Subcutaneous abdominal adipose tissue (tissue), 5 donors: ENCODE measurements around the gene CYP4F8.

Experiments
- H3K27ac ChIP-seq: one replicate; pipeline ENCODE4 v1.7.0; 2013; ENCODE audit warnings: low read depth, mild to moderate bottlenecking, inconsistent platforms, low read length, moderate library complexity
- H3K27me3 ChIP-seq, 5 donors: one replicate each; pipeline ENCODE4 v1.7.0; 2013; ENCODE audit warnings: low read length in 5 of 5, inconsistent platforms in 1 of 5; ENCODE audit not compliant: control insufficient read depth in 5 of 5, insufficient read depth in 4 of 5
- H3K36me3 ChIP-seq, 5 donors: one replicate each; pipeline ENCODE4 v1.7.0; 2013; ENCODE audit warnings: low read length in 5 of 5; ENCODE audit not compliant: control insufficient read depth in 5 of 5, insufficient read depth in 5 of 5
- H3K4me1 ChIP-seq, 5 donors: one replicate each; pipeline ENCODE4 v1.7.0; 2013; ENCODE audit warnings: low read length in 5 of 5, mild to moderate bottlenecking in 3 of 5, moderate library complexity in 1 of 5; ENCODE audit not compliant: control insufficient read depth in 5 of 5, insufficient read depth in 5 of 5
- H3K4me3 ChIP-seq, 5 donors: one replicate each; pipeline ENCODE4 v1.7.0; 2013; ENCODE audit warnings: low read length in 5 of 5, low read depth in 1 of 5
- H3K9ac ChIP-seq, 5 donors: one replicate each; pipeline ENCODE4 v1.7.0; 2013; ENCODE audit warnings: low read length in 5 of 5, mild to moderate bottlenecking in 4 of 5, moderate library complexity in 3 of 5
- H3K9me3 ChIP-seq, 5 donors: one replicate each; pipeline ENCODE4 v1.7.0; 2013; ENCODE audit warnings: low read length in 5 of 5; ENCODE audit not compliant: control insufficient read depth in 5 of 5
- donor health status: healthy.
- donor health status: healthy.
- donor health status: healthy.
- donor health status: healthy.
- donor health status: healthy.

Gene CYP4F8

GRCh38 chr19:15615526-15615925, 508 bp downstream of the CYP4F8 start:
- no peak overlapping the region for H3K9ac ChIP-seq
- H3K27ac ChIP-seq = no peak overlapping the region
- no peaks in the 10 kb centered on the region for H3K36me3 ChIP-seq
- no peak overlapping the region for H3K4me3 ChIP-seq
- H3K27me3 ChIP-seq = peaks cover 0 to 32% (median 17%) of the 10 kb centered on the region in 5 donors
- H3K4me1 ChIP-seq = no peaks in the 10 kb centered on the region
- no peaks in the 10 kb centered on the region for H3K9me3 ChIP-seq

DNA sequence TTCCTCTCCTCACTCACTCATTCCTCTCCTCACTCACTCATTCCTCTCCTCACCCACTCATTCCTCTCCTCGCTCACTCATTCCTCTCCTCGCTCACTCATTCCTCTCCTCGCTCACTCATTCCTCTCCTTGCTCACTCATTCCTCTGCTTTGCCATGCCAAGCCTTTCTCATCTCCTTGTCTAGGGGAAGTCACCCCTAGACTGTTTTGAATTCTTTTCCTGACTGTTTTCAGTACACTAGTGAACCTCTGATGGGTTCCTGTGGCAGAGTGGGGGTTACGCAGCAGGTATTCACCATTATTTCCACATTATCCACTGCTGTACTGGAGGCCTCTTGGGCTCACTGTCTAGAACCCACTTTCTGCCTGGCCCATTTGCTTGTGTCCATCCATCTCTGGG, 1.2 kb downstream of the CYP4F8 start:
- no peaks in the 10 kb centered on the region for H3K4me1 ChIP-seq
- no peak overlapping the region for H3K4me3 ChIP-seq
- no peak overlapping the region for H3K9ac ChIP-seq
- H3K27me3 ChIP-seq = peaks cover 0 to 32% (median 17%) of the 10 kb centered on the region in 5 donors
- no peaks in the 10 kb centered on the region for H3K36me3 ChIP-seq
- no peak overlapping the region for H3K27ac ChIP-seq
- no peaks in the 10 kb centered on the region for H3K9me3 ChIP-seq

DNA sequence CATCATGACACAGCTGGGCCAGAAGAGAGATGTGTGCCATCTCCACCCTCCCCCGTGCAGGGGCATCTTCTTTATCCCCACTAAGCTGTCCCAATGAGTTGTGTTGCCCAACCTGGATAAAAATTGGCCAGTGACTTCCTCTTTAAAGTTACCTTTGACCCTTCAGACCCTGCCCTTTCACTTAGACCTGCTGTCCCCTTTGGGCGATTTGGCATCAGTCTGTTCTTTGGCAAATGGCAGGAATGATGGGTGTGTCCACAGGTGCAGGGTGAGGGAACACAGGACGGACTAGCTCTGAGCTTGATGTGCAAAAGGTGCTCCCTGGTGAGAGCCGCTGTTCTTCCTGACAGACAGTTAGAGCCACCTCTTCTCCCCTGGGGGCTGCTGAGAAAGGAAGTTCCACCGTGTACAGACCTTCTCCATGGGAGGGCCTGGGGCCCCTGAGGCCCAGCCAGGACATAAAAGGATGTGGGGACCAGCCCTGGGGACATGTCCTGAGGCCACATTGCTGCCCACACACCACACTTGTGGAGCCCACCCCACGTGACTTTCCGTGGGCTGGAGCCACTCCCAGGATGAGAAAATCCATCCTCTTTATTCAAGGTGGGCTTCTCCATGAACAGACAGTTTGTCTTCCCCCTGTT, 1.7 kb downstream of the CYP4F8 start:
- Histone ChIP-seq H3K9me3 (no peaks in the 10 kb centered on the region), H3K9ac (no peak overlapping the region), H3K36me3 (no peaks in the 10 kb centered on the region), H3K4me1 (no peaks in the 10 kb centered on the region), H3K4me3 (no peak overlapping the region), H3K27ac (no peak overlapping the region), H3K27me3 (peaks cover 0 to 32% (median 17%) of the 10 kb centered on the region in 5 donors)

GRCh38 chr19:15618321-15618720, 3.3 kb downstream of the CYP4F8 start:
- Histone ChIP-seq H3K9me3 (no peaks in the 10 kb centered on the region), H3K27me3 (peaks cover 0 to 29% (median 18%) of the 10 kb centered on the region in 5 donors), H3K4me3 (no peak overlapping the region), H3K36me3 (no peaks in the 10 kb centered on the region), H3K9ac (no peak overlapping the region), H3K27ac (no peak overlapping the region), H3K4me1 (no peaks in the 10 kb centered on the region)

DNA sequence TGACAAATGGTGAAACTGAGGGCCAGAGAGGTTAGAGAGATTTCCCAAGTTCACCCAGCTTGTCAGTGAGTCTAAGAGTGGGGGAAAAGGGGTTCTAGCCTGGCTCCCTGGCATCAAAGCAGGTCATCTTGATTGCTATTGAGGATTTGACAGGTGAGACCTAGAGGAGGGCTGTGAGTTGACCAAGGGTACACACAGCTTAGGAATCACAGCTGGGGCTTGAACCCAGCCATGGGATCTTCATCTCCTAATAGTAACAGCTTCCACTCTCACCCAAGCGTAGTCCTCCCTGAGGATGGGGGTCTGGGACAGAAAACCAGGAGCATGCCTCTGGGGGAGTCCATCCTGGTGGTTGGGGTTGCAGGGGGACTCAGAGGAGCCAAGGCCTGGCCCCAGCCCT, 6.8 kb downstream of the CYP4F8 start:
- no peak overlapping the region for H3K27ac ChIP-seq
- H3K9me3 ChIP-seq = no peaks in the 10 kb centered on the region
- peaks cover 2 to 20% (median 17%) of the 10 kb centered on the region in 5 donors for H3K27me3 ChIP-seq
- H3K9ac ChIP-seq = no peak overlapping the region
- H3K4me3 ChIP-seq = no peak overlapping the region
- H3K36me3 ChIP-seq = no peaks in the 10 kb centered on the region
- H3K4me1 ChIP-seq = no peaks in the 10 kb centered on the region

- Histone ChIP-seq H3K4me3 (no peak overlapping the region), H3K9me3 (no peaks in the 10 kb centered on the region), H3K9ac (no peak overlapping the region), H3K27ac (no peak overlapping the region), H3K36me3 (no peaks in the 10 kb centered on the region), H3K4me1 (no peaks in the 10 kb centered on the region), H3K27me3 (peaks cover 2 to 16% (median 8%) of the 10 kb centered on the region in 5 donors)
Measured at GRCh38 chr19:15622991-15623390, 8.0 kb downstream of the CYP4F8 start.

GRCh38 chr19:15623711-15624318, 8.8 kb downstream of the CYP4F8 start:
- no peaks in the 10 kb centered on the region for H3K9me3 ChIP-seq
- no peak overlapping the region for H3K9ac ChIP-seq
- H3K4me3 ChIP-seq = no peak overlapping the region
- H3K4me1 ChIP-seq = no peaks in the 10 kb centered on the region
- H3K27me3 ChIP-seq = peaks cover 2 to 23% (median 8%) of the 10 kb centered on the region in 5 donors
- H3K27ac ChIP-seq = no peak overlapping the region
- H3K36me3 ChIP-seq = no peaks in the 10 kb centered on the region

DNA sequence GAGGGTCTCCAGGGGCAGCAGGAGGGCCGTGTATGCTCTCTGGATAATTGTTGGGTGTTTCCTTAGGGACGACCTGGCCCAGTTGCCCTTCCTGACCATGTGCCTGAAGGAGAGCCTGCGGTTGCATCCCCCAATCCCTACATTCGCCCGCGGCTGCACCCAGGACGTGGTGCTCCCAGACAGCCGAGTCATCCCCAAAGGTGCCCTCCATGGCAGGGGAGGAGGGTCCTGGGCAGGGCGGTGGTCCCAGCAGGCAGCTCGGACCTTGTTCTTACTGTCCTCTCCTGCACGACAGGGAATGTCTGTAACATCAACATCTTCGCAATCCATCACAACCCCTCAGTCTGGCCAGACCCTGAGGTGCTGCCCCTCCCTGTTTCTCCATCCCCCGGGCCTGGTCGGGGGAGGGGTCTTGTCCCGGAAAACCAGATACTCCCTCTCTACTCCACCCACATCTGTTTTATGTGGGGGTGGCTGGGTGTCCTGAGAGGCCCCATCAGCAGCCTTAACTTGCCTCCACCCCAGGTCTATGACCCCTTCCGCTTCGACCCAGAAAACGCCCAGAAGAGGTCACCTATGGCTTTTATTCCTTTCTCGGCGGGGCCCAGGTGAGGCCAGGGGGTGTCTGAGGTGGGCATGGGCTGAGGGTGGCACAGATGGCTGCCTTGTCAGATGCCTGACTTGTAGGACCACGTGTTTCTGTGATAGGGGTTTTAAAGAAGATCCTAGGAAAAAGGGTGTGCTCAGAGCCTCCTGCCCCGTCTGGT, 13.4 kb downstream of the CYP4F8 start:
- Histone ChIP-seq H3K36me3 (no peaks in the 10 kb centered on the region), H3K4me3 (no peak overlapping the region), H3K27ac (no peak overlapping the region), H3K9ac (no peak overlapping the region), H3K27me3 (peaks cover 2 to 15% (median 6%) of the 10 kb centered on the region in 5 donors), H3K4me1 (peaks cover 0 to 3% (median 2%) of the 10 kb centered on the region in 5 donors), H3K9me3 (no peaks in the 10 kb centered on the region)

GRCh38 chr19:15629003-15629880, 14.2 kb downstream of the CYP4F8 start:
- H3K4me1 ChIP-seq = peaks cover 0 to 3% (median 2%) of the 10 kb centered on the region in 5 donors
- no peak overlapping the region for H3K27ac ChIP-seq
- no peak overlapping the region for H3K9ac ChIP-seq
- H3K36me3 ChIP-seq = no peaks in the 10 kb centered on the region
- H3K4me3 ChIP-seq = no peak overlapping the region
- H3K9me3 ChIP-seq = no peaks in the 10 kb centered on the region
- peaks cover 0 to 12% (median 6%) of the 10 kb centered on the region in 5 donors for H3K27me3 ChIP-seq
